GM19023 (cell line): ENCODE data around the gene TNFAIP1.
A peak's percentile ranks its signal among the peaks of the same experiment; 100 is the strongest.

Experiments used
- ATAC-seq: cut with Tn5 transposase; IDR thresholded peaks from one replicate; pipeline ENCODE4 v1.9.1; 2021; ENCODE audit warnings: mild to moderate bottlenecking, moderate library complexity; ENCODE audit not compliant: unreplicated experiment

TNFAIP1 gene

GRCh38 chr17:28369684-28370034 is 34.1 kb downstream of the TNFAIP1 start:
- ATAC-seq, result no peak

DNA sequence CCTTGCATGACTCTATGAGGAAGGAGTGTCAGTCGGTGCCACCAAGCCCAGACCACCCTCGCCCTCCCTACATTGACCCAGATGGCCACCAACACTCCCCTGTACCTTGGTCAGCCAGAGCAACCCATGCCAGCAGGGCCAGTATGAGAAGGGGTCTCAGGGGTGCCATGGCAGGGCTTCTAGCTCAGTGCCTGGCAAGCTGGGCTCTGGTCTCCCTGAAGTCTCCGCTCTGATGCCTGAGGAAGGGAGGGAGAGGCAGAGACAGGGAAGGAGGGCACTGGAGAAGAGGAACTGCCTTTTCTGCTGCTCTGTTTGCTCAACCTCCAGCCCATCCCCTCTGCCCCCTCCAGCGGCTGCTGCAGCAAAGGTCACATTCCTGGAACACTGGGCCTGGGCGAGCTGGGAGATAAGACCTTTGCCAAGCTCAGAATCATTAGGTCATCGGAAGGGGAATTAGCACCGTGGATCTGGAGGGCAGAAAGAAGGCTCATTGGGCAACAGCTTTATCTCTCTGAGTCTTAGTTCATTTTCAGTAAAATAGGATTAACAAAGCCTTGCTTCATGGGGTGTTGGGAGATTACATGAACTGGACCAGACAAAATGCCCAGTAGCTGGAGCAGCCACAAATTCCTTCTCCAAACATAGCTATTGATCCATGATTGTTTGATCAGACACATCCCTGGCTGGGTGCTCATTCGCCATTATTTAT is 34.6 kb downstream of the TNFAIP1 start, which contains the start of gene VTN:
Gene VTN, minus strand, starts transcription at position 273 of the 709 bp plus-strand sequence. Its CDS starts 104 bp downstream, at position 169.
- ATAC-seq, result no peak

DNA sequence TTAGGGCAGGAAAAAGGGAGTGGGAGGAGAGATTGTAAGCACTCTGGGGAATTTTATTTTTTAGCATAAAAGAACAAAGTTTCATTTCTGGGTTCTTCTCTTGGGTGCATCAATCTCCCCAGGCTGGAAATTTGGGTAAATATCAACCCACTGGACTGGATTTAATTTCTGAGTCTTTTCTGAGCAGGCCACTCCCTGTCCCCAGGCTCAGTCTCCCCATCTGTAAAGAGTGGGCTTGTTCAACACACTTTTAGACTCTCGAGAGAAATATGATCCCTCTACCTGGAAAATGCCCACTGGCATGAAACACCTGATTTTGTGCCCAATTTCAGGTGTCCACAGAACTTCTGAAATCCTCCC is 35.2 kb downstream of the TNFAIP1 start:
- no peak for ATAC-seq

GRCh38 chr17:28371245-28372202 is 36.0 kb downstream of the TNFAIP1 start, which contains the start of gene SARM1:
SARM1 (plus strand) TSS chr17:28371694; CDS start chr17:28372033, 339 bp downstream.
- ATAC-seq, result peak; percentile 85

GRCh38 chr17:28372203-28372944 is 36.8 kb downstream of the TNFAIP1 start:
- no peak for ATAC-seq

DNA sequence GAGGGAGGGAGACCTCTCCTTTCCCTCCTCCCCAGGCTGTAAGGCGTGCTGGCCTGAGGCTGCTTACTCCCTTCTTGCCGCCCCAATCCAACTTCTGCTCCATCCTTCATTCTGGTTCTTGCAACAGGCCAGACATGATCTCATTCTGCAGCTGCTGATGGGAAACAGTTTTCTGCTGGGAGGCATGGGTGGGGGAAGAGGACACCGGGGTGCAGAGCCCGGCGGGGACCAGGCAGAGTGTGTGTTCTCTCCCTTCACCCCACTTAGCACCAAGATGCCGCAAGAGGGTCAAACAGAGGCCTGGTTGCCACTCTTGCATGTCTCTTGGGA is 37.3 kb downstream of the TNFAIP1 start:
- no peak for ATAC-seq

DNA sequence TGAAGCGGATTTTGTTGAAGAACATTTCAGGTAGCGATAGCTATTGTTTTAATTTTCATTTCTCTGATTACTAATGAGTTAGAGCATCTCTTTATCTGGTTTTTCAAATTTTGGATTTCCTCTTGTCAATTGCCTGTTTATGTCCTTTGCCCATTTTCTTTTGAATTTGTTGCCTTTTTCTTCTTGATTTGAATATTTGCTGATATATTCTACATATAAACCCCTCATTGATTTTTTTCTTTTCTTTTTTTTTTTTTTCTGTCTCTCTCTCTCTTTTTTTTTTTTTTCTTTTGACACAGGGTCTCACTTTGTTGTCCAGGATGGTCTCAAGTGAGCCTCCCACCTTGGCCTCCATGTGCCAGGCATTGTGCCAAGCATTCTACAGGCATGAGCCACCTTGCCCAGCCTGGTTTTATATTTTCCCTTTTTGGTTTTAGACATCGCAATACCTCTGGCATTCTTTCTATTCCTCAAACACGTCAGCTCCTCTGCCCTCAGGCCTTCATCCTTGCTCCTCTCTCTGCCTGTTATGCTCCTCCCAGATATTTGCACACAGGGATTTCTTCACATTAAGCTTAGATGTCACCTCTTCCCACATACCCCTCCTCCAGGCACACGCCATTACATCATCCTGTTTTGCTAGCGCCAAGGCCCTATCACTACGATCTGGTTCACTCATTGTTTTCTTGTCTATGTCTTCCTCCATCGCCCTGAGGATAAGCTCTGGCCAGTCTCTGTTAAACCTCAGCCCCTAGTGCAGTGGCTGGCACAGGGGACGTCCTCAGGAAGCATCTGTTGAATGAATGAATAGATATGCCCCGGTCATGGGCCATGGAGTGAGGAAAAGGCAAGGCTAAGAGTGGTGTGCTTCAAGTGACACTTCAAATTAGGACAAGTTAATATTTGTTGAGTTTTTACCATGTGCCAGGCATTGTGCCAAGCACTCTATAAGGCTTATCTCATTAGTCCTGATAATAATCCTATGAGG is 44.5 kb downstream of the TNFAIP1 start:
- no peak for ATAC-seq

- no peak for ATAC-seq
Measured at GRCh38 chr17:28381141-28381825, 45.7 kb downstream of the TNFAIP1 start.

DNA sequence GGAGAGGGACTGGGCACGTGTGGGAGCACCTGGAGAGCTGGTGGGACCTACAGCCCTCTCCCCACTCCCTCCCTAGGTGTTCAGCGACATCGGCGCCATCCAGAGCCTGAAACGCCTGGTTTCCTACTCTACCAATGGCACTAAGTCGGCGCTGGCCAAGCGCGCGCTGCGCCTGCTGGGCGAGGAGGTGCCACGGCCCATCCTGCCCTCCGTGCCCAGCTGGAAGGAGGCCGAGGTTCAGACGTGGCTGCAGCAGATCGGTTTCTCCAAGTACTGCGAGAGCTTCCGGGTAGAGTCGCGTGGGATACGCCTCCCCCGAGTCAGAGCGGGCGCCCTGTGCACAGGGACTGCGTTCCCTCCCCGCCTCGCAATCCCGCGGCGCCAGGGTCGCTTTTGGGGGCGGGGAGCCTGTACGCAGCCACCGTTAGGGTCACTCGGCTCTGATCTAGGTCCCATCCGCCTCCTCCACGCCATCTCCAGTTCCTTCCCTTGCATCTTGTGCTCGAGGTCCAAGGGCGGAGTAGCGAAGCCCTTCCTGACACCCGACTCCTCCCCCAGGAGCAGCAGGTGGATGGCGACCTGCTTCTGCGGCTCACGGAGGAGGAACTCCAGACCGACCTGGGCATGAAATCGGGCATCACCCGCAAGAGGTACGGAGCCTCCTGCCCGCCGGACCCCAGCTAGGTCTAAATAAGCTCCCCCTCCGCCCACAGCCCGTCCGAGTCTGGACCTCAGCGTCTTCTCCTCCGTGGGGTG is 48.9 kb downstream of the TNFAIP1 start:
- ATAC-seq, result peak; percentile 81

- ATAC-seq, result peak; percentile 32
Measured at GRCh38 chr17:28385037-28385400, 49.5 kb downstream of the TNFAIP1 start.

GRCh38 chr17:28385406-28385805 is 49.8 kb downstream of the TNFAIP1 start:
- no peak for ATAC-seq

DNA sequence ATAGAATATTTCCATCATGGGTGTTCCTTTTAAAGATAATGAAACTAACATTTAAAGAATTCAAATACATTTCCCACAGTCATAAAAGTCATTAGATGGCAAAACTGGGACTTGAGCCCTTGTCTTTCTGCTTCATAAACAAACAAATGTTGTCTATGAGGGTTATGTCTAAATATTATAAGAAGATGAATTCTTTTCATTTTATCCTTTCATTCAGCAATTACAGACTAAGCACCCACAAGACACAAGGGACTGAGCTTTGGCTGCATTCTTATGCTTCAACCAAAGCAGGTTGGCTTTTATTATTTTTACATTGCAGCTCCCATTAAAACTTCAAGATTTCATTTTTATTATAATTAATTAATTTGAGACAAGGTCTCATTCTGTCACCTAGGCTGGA is 50.8 kb downstream of the TNFAIP1 start:
- no peak for ATAC-seq

GRCh38 chr17:28388106-28388505 is 52.5 kb downstream of the TNFAIP1 start:
- ATAC-seq, result no peak

GRCh38 chr17:28390141-28390540 is 54.6 kb downstream of the TNFAIP1 start:
- ATAC-seq, result no peak

- no peak for ATAC-seq
Measured at GRCh38 chr17:28390563-28390962, 55.0 kb downstream of the TNFAIP1 start.

GRCh38 chr17:28390984-28391383 is 55.4 kb downstream of the TNFAIP1 start:
- no peak for ATAC-seq

DNA sequence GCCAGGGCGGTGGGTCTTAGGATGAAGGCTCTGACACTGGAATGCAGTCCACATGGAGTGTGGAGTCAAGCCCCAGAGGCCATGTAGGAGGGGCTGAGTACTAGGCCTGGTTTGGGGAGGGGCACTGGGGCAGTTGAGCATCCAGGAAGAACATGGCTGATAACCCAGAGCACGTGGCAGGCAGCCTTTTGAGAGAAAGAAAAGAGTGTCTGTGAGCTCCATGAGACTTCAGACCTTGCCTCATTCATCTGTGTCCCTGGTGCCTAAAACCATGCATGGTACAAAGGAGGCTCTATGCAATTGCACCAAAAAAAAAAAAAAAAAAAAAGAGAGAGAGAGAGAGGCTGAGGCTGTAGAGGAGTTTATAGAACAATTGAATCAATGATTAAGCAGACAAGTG is 55.8 kb downstream of the TNFAIP1 start:
- no peak for ATAC-seq

GRCh38 chr17:28392491-28392890 is 56.9 kb downstream of the TNFAIP1 start:
- ATAC-seq, result no peak
